Measurements from ENCODE around the gene STAB2. TPM values are rescaled to one million over a fixed set of nuclear protein-coding genes. Genes with fewer than 3 reads are reported as not detected.

The STAB2 gene
- total RNA-seq, 1 donor from 2014 or later = 0.03 TPM

DNA sequence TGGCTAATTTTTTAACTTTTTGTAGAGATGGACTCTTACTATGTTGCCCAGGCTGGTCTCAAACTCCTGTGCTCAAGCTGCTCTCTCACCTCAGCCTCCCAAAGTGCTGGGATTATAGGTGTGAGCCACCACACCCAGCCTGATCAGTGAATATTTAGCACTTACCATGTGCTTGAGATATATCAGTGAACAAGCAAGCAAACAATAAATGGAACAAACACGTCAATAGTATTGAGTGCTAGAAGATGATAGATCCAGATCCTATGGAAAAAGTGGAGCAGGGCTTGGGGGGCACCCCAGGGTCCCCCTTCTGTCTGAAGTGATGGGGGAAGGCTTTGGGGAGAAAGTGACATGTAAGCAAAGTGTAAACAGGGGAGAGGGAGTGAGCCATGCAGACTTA, 170.2 kb downstream of the STAB2 start:
- Histone ChIP-seq H3K9me3 (replicated peaks) (no peaks in the 10 kb centered on the region), H3K4me3 (no peak overlapping the region), H3K27ac (replicated peaks) (no peak overlapping the region), H3K4me1 (no peaks in the 10 kb centered on the region), H3K27me3 (ENCODE audit: low read depth) (peaks cover 11% of the 10 kb centered on the region), H3K36me3 (no peaks in the 10 kb centered on the region)
- TF ChIP-seq, protein P1, sequence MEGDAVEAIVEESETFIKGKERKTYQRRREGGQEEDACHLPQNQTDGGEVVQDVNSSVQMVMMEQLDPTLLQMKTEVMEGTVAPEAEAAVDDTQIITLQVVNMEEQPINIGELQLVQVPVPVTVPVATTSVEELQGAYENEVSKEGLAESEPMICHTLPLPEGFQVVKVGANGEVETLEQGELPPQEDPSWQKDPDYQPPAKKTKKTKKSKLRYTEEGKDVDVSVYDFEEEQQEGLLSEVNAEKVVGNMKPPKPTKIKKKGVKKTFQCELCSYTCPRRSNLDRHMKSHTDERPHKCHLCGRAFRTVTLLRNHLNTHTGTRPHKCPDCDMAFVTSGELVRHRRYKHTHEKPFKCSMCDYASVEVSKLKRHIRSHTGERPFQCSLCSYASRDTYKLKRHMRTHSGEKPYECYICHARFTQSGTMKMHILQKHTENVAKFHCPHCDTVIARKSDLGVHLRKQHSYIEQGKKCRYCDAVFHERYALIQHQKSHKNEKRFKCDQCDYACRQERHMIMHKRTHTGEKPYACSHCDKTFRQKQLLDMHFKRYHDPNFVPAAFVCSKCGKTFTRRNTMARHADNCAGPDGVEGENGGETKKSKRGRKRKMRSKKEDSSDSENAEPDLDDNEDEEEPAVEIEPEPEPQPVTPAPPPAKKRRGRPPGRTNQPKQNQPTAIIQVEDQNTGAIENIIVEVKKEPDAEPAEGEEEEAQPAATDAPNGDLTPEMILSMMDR (IDR thresholded peaks at IDR 0.05; ENCODE audit: borderline replicate concordance) = no peak
- DNase-seq = no peak
- intact Hi-C loops (cut with micrococcal nuclease) = no loop called here

DNA sequence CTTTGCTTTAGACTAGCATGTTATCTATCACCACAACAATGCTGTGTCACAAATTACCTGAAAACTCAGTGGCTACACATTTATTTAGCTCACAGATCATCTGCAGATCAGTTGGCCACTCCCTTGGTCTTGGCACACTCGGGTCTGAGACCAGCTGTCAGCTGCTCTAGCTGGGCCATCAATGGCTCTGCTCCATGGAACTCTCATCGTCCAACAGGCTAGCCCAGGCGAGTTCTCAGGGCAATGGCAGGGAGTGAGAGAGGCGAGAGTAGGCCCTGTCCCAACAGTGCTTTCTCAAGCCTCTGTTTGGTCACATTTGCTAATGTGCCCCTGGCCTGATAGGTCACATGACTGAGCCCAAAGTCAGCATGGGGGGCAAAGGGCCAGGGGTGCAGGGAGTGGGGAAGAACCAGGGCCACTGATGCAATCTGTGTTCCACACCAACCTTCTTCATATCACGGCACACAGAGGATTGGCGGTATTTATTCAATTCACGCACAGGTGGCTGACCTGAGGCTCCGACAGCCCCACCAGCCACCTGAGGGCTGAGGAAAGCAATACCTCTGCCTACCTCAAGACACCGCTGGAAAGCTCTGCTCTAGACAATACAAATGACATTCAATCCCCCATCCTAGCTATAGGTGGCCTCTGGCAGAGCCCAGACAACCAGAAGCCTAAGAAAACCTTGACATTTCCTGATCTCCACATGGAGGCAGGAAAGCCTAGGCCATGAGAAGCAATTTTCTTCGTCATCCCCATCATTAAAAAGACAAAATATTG, 171.4 kb downstream of the STAB2 start:
- Histone ChIP-seq H3K9me3 (replicated peaks) (no peaks in the 10 kb centered on the region), H3K27ac (replicated peaks) (no peak overlapping the region), H3K27me3 (ENCODE audit: low read depth) (peaks cover 3% of the 10 kb centered on the region), H3K4me3 (no peak overlapping the region), H3K4me1 (no peaks in the 10 kb centered on the region), H3K36me3 (no peaks in the 10 kb centered on the region)
- TF ChIP-seq, protein P1 (IDR thresholded peaks at IDR 0.05; ENCODE audit: borderline replicate concordance) = no peak
- no peak for DNase-seq
- intact Hi-C loops (cut with micrococcal nuclease) = no loop called here

DNA sequence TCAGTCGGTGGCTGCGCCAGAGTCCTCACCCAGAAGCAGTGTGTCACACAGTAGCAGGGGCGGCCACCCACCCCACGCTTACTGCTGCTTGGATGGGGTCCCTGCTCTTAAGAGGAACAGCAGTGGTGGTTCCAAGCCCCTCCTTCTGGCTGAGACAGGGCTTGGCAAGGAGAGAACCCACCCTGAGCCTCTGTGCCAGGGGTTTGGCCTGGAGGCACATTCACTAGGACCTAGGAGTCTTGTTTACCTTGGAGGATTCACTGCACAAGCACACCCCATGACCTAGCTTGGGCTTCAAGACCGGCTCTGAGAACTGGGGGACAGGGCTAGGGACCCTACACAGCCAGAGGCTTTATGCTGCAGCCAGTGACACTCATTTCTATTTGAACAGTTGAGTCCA, 175.4 kb downstream of the STAB2 start:
- TF ChIP-seq, protein P1 (IDR thresholded peaks at IDR 0.05; ENCODE audit: borderline replicate concordance) = no peak
- DNase-seq = no peak
- Histone ChIP-seq H3K4me1 (no peaks in the 10 kb centered on the region), H3K9me3 (replicated peaks) (no peaks in the 10 kb centered on the region), H3K36me3 (no peaks in the 10 kb centered on the region), H3K27ac (replicated peaks) (no peak overlapping the region), H3K4me3 (no peak overlapping the region), H3K27me3 (ENCODE audit: low read depth) (no peaks in the 10 kb centered on the region)
- intact Hi-C loops (cut with micrococcal nuclease) = no loop called here

DNA sequence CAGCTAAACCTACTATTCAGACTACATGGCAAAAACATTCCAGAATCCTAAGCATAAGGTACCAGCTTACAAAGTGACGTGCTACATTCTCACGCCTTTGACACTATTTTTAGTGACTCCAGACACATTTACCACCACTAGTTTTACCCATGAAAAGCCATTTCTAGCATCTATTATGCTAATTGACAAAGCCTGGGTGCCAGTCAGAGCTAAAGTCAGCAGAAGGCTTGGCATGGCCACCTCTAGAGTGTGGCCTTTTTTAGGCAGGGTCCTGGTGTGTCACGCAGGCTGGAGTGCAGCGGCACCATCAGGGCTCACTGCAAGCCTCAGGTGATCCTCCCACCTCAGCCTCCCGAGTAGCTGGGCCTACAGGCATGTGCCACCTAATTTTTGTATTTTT, 178.2 kb downstream of the STAB2 start:
- Histone ChIP-seq H3K9me3 (replicated peaks) (no peaks in the 10 kb centered on the region), H3K4me1 (no peaks in the 10 kb centered on the region), H3K4me3 (no peak overlapping the region), H3K27me3 (ENCODE audit: low read depth) (no peaks in the 10 kb centered on the region), H3K36me3 (no peaks in the 10 kb centered on the region), H3K27ac (replicated peaks) (no peak overlapping the region)
- TF ChIP-seq, protein P1 (IDR thresholded peaks at IDR 0.05; ENCODE audit: borderline replicate concordance) = no peak
- DNase-seq = no peak
- intact Hi-C loops (cut with micrococcal nuclease) = no loop called here

DNA sequence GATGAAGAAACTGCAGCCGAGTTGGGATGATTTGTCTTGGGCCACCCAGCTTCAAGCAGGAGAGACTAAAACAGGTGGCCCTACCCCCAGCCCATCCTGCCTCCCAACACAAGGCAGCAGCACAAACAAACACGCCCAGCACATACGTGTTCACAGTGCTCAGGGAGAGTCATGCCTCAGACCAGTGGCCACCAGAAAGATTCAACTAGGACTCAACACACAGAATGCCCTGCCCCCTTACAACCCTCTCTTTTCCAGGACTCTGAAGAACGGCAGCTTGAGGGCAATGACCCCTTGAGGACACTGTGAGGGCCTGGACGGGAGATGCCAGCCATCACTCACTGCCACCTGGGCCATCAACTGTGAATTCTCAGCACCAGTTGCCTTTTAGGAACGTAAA, 179.0 kb downstream of the STAB2 start:
- intact Hi-C loops (cut with micrococcal nuclease) = no loop called here
- no peaks in the 10 kb centered on the region for H3K36me3 ChIP-seq
- H3K27me3 ChIP-seq (ENCODE audit: low read depth) = no peaks in the 10 kb centered on the region
- no peak overlapping the region for H3K27ac ChIP-seq (replicated peaks)
- no peak overlapping the region for H3K4me3 ChIP-seq
- TF ChIP-seq, protein P1 (IDR thresholded peaks at IDR 0.05; ENCODE audit: borderline replicate concordance) = no peak
- H3K4me1 ChIP-seq = no peaks in the 10 kb centered on the region
- no peaks in the 10 kb centered on the region for H3K9me3 ChIP-seq (replicated peaks)
- DNase-seq = no peak
